GM10847 (cell line): ENCODE results near the gene FHL3.

ENCODE experiments used
- POLR2A ChIP-seq: IDR thresholded peaks from 2 replicates; pipeline ENCODE4 v1.6.1; 2011; ENCODE audit not compliant: insufficient read length; ENCODE audit errors: extremely low read depth

FHL3 gene

DNA sequence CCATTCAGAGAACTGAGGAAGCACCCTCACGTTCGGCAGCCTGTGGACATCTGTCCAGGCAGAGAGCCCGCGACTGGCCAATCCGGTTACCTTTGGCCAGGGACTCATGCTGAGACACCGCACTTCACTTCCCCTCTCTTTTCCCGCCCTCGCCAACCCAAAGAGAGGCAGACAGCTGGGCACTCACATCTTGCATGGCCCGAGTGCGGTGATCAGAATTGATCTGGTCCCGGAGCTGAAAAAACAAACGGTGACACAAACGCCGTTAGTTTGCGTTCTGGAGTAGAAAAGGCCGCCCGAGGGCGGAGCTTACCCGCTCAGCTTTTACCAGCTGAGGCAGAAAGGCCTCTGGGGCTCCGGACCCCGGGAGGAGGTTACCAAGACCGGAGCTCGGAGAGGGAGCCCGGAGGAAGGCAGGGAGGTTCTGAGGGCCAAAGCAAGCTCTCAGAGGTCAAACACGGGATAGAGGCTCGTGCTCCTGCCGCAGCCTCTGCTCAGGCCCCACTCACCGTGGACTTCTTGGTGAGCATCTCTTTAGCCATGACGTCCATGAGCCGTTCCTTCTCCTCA, 15.9 kb downstream of the FHL3 start:
- no peak for TF ChIP-seq POLR2A

DNA sequence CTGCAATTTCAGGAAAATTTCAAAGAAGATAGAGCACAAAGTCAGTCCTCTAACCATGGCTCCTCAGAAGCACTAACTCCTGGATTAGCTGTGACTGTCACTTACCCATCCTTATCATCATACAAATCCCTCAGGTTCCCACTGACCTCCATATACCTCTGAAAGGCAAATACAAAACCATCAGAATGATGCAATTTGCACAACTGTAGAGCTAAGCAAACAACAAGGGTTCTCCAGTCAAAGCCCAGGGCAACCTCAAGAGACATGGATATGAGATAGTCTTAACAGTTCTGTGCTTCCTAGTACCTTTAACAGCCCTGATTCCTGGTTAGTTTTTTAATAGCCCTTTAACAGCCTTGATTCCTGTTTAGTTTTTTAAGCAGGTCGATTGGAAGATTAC, 17.6 kb downstream of the FHL3 start:
- no peak for TF ChIP-seq POLR2A

DNA sequence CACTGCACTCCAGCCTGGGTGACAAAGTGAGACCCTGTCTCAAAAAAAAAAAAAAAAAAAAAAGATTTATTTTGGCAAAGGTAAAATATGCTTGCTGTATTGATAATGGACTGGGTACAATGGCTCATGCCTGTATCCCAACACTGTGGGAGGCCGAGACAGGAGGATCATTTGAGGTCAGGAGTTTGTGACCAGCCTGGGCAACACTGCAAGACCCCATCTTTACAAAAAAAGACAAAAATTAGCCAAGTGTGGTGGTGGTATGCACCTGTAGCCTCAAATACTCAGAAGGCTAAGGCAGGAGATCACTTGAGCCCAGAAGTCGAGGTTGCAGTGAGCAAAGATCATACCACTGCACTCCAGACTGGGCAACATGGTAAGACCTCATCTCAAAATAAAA, 21.8 kb downstream of the FHL3 start:
- TF ChIP-seq POLR2A, result no peak

DNA sequence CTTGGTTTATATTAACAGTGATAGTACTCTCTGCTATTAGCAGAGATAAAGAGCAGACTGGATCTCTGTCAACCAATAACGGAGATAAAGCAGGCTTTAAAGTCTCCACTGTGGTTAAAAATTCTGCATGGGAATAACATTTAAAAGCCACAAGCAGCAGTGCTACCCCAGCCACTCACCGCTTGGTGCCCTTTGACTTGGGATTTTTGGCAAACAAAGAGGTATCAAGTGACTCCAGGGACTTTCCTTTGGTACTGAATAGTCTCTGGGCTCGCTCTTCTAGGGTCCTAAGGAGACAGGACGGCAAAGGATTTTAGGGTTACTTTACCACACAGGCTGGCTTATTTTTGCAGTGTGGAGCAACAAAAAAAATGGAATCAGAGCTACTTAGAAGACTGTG, 26.8 kb downstream of the FHL3 start:
- no peak for TF ChIP-seq POLR2A

DNA sequence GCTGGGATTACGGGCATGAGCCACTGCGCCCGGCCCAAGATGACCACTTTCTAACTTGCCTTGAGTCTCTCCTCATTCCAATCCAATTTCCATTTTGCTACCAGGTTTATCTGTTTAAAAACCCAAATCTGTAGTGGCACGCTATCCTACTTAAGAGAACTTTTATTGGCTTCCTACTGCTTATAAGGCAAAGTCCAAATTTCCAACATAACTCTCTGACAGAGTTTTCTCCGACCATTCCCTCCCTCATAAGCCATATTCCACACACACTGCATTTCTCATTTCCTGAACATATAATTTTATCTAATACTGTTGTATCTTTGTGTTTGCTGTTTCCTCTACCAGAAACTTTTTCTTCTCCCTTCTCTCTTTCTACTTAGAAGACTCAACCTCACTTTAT, 30.7 kb downstream of the FHL3 start:
- no peak for TF ChIP-seq POLR2A

DNA sequence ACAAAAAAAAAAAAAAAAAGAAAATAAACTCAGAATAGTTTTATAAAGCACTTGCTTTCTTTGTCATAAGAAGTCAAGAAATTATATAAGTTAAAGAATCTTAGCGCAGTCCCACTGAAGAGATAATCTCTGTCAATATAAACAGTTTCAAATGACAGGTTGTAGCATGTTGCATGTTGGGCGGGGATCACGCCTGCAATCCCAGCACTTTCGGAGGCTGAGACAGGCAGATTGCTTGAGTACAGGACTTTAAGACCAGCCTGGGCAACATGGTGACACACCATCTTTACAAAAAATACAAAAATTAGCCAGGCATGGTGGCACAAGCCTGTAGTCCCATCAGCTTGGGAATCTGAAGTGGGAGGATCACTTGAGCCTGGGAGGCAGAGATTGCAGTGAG, 40.0 kb downstream of the FHL3 start:
- TF ChIP-seq POLR2A, result no peak

DNA sequence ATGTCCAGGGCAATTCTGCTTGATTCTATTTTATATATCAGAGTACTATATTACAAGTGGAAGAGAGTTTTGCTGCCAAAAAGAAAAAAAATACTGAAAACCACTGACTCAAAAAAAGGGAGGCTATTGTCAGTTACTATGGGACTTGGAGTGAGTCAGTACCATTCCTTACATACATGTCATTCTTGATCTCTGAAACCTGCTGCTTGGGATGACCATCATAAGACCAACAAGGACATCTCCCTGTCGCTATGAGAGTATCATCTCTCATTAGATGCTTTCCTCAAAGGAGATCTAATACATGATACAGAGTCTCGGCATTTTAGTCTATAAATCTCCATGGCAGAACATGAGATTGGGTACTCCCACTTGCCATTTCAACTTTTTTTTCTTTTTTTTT, 46.6 kb downstream of the FHL3 start:
- TF ChIP-seq POLR2A, result no peak

DNA sequence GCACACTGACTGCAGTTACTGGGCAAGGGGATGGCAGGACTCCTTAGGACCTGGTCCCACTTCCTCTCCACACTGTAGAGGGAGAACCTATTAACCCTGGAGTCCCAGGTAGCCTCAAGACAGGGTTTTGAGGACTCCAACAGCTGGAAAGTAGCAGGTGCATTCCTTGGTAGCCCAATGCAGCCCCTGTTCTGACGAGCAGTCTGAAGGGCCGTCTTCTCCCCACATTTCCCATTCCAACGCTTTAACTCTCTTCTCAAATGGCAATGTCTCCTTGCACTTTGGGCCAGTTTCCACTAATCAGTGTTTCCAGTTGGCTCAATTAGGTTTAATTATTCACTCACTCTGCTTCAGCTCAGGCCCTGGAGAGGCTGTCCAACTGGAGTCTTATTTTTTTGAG, 49.6 kb downstream of the FHL3 start:
- no peak for TF ChIP-seq POLR2A

DNA sequence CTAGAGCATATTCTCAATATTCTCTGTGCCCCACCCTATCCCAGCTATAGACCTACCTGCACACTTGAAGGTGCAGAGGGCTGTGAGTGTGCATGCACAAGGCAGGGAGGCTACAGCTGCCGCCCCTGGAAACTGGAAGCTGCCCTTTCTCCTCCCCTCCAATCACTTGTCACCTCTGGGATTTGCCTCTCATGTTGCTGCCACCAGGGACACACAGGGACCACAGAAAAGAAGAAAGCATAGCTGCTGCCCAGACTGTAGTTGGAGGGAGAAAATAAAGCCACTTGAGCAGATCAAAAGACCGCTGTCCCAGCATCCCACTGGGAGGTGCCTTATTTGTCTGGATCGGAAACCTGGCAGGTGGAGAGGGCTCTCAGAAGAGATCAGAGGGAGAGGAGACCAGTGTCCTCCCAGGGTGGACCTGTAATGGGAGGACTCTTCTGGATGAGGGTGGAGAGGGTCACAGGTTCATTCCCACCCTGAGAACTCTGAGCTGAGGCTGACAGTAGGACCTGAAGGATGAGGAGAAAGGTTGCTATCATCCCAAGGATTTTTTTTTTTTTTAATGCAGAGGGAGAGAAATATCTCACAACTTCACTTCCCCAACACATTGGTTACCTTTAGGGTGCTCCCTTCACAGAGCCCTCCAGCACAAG, 50.9 kb downstream of the FHL3 start:
- no peak for TF ChIP-seq POLR2A

DNA sequence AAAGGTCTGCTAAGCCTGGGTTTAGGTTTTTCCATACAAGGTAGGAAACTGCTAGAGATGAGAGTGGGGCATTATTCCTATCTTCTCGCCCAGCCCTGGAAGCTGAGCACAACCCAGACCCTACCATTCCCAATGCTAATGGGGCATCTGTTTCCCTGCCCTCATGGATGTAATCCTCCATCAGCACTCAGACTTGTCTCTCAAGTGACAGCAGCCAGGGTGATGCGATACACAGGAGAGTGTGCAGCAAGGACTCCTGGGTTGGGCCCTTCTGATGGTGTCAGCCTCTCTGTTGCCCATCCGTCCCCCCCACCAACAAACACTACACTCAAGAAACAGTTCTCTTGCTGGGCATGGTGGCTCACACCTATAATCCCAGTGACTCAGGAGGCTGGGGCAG, 52.6 kb downstream of the FHL3 start:
- TF ChIP-seq POLR2A, result no peak

DNA sequence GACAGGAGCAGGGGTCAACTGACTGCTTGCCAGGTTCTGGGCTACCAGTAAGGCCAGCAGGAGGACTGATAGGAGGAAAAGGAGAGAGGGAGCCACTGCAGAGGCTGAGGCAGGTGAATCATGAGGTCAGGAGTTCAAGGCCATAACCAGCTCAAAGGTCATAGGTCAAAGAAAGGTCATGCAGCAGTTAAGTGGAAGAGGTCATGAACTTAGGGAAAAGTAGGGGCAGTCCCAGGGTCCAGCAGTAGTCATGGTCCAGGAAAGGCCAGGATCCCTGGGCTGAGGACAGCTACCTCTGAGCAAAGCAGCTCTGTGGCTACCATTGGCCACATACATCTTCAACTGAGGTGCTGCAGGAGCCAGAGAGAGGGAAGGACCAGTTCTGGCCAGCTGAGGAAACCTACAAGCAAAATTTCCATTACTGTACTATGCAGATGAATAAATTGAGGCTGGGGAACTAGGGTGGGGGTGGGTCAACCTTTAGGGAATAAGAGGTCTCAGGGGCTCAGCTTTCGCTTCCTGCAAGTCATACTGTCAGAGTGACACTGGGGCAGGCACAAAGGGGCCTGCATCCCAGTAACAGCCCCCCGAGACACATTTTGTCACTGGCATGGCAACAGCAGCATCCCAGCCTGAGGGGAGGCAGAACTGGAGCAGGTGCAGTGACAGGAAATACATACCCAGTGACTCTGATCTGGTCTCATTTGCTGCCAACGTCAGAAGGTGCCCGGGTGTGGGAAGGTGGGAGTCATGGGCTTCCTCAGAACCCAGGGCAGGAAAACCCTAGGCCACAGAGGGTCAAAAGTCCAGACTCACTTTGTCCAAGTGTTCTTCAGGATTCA, 53.3 kb downstream of the FHL3 start:
- no peak for TF ChIP-seq POLR2A

DNA sequence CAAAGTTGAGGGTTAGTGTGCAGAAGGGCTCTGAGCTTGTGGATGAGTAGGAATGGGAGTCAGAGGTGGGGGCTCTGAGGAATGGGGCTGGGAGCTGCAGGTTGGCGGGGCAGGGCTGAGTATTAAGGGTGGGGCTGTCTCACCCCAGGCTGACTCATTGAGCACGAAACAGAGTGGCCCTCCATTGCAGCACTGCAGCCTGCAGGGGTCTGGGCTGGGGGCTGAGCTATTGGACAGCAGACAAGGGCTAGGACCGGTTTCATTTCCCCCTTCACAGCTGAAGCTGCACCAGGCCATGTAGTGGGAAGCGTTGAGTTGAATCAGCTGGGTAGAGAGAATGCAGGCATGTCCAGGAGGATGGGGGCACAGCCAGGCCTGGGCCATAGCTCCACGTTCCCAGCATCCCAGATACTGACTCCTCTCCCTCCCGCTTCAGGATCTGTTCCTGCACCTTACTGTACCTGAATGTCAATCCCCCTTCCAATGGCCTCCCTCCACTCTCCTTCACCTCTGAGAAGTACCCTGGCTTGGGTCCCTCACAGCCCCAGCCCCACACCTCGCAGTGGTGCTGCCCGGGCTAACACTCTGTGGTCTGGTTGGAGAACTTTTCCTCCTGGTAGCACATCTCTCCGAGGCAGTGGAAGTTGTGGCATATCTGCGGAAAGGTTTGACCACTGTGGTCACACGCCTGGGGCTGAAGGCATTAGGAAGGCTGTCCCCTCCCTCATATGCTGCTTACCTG, 54.1 kb downstream of the FHL3 start:
- no peak for TF ChIP-seq POLR2A

DNA sequence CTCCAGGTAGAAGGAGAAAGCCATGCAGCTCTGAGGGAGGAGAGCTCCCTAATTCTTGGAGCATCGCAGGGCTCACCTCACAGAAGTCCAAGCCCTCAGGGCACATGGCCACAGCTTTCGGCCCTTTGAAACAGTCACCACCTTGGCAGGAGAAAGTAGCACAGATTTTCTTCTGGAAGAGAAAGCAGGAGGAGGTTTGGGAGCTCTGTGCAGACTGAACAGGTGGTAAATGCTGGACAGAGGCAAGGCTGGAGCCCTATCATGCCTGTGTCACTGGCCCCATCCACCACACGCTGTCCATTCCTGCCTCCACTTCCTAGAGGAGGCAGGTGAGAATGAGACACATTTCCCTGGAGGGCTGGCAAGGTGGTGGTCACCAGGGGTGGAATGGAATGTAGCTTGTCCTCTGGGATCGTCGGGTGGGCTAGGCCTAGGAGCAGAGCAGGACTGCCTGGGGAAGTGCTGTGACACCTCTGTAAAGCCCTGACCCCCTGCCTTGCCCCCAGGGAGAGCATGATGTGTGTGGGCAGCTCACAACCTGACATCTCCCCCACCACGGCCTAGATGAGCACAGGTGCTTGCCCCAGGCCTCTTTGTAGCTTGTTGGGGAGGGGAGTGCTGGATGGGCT, 55.7 kb downstream of the FHL3 start:
- TF ChIP-seq POLR2A, result no peak

DNA sequence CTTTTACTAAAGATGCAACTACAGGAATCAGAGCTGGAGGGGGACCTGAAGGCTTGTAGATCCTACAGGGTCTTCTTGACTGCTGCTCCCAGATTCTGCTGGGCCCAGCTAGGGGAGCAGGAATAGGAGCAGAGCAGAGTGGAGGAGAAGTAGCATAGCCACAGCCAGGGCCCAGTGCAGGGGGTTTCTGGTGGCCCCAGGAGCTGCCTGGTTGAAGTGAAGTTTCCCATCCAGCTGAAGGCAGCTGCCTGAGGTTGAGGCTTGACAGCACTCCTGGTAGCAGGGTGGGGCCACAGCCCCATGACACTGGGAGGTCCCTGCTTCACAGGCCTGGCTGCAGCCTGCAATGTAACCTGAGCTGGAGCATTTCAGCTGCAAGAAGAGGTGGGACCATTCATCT, 56.5 kb downstream of the FHL3 start:
- no peak for TF ChIP-seq POLR2A

DNA sequence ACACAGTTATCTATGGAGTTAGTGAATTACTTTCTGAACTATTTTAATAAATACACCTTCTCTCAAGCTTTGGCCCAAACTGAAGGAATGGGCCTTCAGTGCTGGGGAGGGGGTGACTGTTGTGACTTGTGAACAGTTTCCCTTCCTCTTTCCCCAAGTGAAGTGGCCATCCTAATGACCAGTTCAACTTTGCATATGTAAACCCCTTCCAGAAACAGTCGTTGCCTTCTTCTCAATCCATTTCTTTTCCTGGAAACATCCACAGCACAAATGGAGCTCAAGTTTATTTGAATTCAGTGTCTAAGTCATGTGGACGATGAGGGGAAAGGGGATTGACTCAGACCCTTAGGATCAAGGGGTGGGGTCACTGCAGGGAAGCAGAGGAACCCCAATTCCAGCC, 57.1 kb downstream of the FHL3 start:
- TF ChIP-seq POLR2A, result no peak
